Left ventricle myocardium inferior (tissue), 1 donor: Measurements from ENCODE around the gene SEZ6L2. TPM values are rescaled to one million over a fixed set of nuclear protein-coding genes. Genes with fewer than 3 reads are reported as not detected.
"Not testable (repeated sequence)": the region's sequence is repeated elsewhere in the genome, so short reads cannot be mapped to it uniquely, and the experiment has no call there.

Experiments used
- DNase-seq: peaks from one replicate; pipeline ENCODE4 v3.0.0-alpha.2; 2020
- H3K27ac ChIP-seq: fragments of 200-600 bp; replicated peaks from 2 replicates; pipeline ENCODE4 v1.8.0; 2021
- H3K27me3 ChIP-seq: fragments of 200-600 bp; 2 replicates; pipeline ENCODE4 v1.8.0; 2021; ENCODE audit warnings: low read depth
- H3K36me3 ChIP-seq: fragments of 200-600 bp; 2 replicates; pipeline ENCODE4 v1.8.0; 2021
- H3K4me1 ChIP-seq: fragments of 200-600 bp; 2 replicates; pipeline ENCODE4 v1.8.0; 2021
- H3K4me3 ChIP-seq: fragments of 200-600 bp; 2 replicates; pipeline ENCODE4 v1.8.0; 2021; ENCODE audit warnings: mild to moderate bottlenecking, moderate library complexity
- H3K9me3 ChIP-seq: fragments of 200-600 bp; replicated peaks from 2 replicates; pipeline ENCODE4 v1.8.0; 2021
- intact Hi-C: fragments of 100-400 bp; cut with micrococcal nuclease; formaldehyde crosslinking; loops from one replicate; pipeline ENCODE4 v1.11.0; 2022
- total RNA-seq: library from RNA; stranded (reverse); fragmentation: NEBNext Ultra II Directional; extraction: Animal tissue kit (Norgen Biotek cat#: 25700); gene quantifications from one replicate; pipeline ENCODE4 v1.2.1, GENCODE V29; 2021
- TF ChIP-seq, protein P1 (sequence below): fragments of 200-600 bp; IDR thresholded peaks from 2 replicates; pipeline ENCODE4 v1.8.0; 2021; ENCODE audit warnings: antibody characterized with exemption, mild to moderate bottlenecking, borderline replicate concordance
- donor health status: DM: no; HTN: yes; CAD: no; lungs with severe emphysema.

The SEZ6L2 gene
- total RNA-seq, 1 donor from 2014 or later, result 0.38 TPM

DNA sequence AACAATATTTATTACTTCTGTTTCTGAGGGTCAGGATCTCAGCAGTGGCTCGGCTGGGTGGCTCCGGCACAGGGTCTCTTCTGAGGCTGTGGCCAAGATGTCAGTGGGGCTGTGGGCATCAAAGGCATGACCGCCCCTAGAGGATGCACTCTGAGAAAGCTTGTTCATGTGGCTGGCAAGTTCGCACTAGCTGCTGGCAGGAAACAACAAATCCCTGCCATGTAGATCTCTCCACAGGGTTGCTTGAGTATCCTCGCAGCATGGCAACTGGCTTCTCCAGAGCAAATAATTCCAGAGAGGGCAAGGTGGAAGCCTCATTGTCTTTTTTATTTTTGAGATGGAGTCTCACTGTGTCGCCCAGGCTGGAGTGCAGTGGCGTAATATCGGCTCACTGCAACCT is 14.2 kb upstream of the SEZ6L2 start:
- intact Hi-C loops, result no loop called here

DNA sequence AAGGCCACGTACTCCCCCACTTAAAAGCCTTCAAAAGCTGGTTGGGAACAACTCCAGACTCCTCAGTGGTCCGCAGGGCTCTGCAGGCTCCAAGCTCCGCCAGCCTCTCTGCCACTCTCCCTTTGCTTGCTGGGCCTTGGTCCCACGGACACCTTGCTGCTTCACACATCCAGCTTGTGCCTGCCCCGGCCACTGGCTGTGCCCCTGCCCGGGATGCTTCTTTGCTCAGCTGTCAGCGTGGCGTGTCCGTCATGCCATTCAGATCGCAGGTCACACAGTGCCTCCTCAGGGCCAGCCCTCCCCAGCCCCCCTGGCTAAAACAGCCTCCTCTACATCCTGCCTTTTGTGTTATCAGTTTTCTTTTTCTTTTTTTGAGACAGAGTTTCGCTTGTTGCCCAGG is 12.7 kb upstream of the SEZ6L2 start:
- TF ChIP-seq, protein P1, sequence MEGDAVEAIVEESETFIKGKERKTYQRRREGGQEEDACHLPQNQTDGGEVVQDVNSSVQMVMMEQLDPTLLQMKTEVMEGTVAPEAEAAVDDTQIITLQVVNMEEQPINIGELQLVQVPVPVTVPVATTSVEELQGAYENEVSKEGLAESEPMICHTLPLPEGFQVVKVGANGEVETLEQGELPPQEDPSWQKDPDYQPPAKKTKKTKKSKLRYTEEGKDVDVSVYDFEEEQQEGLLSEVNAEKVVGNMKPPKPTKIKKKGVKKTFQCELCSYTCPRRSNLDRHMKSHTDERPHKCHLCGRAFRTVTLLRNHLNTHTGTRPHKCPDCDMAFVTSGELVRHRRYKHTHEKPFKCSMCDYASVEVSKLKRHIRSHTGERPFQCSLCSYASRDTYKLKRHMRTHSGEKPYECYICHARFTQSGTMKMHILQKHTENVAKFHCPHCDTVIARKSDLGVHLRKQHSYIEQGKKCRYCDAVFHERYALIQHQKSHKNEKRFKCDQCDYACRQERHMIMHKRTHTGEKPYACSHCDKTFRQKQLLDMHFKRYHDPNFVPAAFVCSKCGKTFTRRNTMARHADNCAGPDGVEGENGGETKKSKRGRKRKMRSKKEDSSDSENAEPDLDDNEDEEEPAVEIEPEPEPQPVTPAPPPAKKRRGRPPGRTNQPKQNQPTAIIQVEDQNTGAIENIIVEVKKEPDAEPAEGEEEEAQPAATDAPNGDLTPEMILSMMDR, result no peak
- no peak overlapping the region for H3K4me3 ChIP-seq
- H3K36me3 ChIP-seq, result peaks cover 14% of the 10 kb centered on the region
- H3K27me3 ChIP-seq, result no peaks in the 10 kb centered on the region
- no peaks in the 10 kb centered on the region for H3K9me3 ChIP-seq
- no peaks in the 10 kb centered on the region for H3K4me1 ChIP-seq
- intact Hi-C loops, result no loop called here
- no peak for DNase-seq
- no peak overlapping the region for H3K27ac ChIP-seq

More for the DNA sequence above, 14.2 kb upstream of the SEZ6L2 start:
- DNase-seq, result no peak
- Histone ChIP-seq H3K4me3 (no peak overlapping the region), H3K27ac (no peak overlapping the region), H3K4me1 (no peaks in the 10 kb centered on the region), H3K27me3 (no peaks in the 10 kb centered on the region), H3K36me3 (peaks cover 15% of the 10 kb centered on the region), H3K9me3 (no peaks in the 10 kb centered on the region)
- TF ChIP-seq, protein P1, result no peak

DNA sequence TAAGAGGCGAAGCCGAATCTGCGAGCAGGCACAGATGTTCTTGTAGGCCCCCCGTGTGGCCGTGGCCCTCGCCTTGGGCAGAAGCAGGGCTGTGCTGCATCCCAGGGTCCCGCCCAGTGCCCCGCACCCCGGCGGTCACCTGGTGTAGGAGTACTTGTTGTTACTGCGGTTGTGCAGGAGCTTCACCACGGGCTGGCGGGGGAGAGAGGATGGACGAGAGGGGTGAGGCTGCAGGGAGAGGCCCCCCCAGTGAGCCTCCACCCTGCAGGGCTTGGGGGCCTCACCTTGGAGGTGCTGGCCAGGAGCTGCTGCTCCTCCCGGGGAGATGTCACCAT is 12.3 kb upstream of the SEZ6L2 start:
- Histone ChIP-seq H3K36me3 (peaks cover 14% of the 10 kb centered on the region), H3K4me3 (no peak overlapping the region), H3K27me3 (no peaks in the 10 kb centered on the region), H3K9me3 (no peaks in the 10 kb centered on the region), H3K4me1 (no peaks in the 10 kb centered on the region), H3K27ac (no peak overlapping the region)
- intact Hi-C loops, result no loop called here
- TF ChIP-seq, protein P1, result no peak
- no peak for DNase-seq

DNA sequence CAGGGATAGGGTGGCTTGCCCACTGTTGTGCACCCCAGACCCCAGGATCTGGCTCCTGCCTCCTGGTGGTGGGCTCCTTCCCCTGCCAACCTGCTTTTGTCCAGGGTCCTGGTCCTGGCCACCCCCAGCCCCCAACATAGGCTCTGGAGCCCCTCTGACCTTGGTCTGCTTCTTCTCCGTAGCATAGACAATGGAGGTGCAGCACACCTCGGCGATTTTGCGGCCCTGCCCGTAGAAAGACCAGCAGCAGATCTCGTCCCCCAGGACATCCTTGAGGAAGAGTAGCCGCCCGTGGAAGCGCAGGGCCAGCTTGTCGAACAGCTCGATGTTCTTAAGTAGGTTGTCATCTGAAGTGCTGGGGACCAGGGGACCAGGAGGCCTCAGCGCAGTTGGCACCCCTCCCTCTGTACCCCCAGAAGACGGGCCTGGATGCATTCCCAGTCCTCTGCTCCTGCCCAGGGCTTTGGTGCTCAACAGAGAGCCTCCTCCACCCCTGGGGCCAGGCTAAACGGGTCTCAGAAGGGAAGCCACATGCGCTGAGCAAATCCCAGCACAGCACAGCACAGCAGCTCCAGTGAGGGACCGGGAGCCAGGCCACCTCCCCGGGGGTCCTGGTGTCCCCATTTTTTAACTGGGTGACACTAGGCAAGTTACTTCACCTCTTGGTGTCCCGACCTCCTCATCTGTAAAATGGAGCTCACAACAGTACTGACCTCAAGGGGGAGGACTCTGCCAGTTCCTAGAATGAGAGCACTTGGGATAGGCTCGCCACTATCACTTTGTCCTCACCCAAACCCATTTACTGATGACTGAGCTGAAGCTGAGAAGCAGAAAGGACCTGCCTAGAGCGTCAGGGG is 11.7 kb upstream of the SEZ6L2 start:
- Histone ChIP-seq H3K4me1 (no peaks in the 10 kb centered on the region), H3K9me3 (no peaks in the 10 kb centered on the region), H3K27ac (no peak overlapping the region), H3K36me3 (peaks cover 14% of the 10 kb centered on the region), H3K27me3 (no peaks in the 10 kb centered on the region), H3K4me3 (no peak overlapping the region)
- TF ChIP-seq, protein P1, result no peak
- intact Hi-C loops, result no loop called here
- DNase-seq, result no peak

DNA sequence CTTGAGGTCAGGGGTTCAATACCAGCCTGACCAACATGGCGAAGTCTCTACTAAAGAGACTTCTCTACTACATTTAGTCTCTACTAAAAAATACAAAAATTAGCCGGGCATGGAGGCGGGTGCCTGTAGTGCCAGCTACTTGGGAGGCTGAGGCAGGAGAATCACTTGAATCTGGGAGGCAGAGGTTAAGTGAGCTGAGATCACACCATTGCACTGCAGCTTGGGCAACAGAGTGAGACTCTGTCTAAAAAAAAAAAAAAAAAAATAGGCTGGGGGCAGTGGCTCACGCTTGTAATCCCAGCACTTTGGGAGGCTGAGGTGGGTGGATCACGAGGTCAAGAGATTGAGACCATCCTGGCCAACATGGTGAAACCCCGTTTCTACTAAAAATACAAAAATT is 10.5 kb upstream of the SEZ6L2 start:
- H3K27me3 ChIP-seq, H3K36me3 ChIP-seq, H3K27ac ChIP-seq, DNase-seq, H3K4me3 ChIP-seq, H3K9me3 ChIP-seq, intact Hi-C loops, H3K4me1 ChIP-seq: not testable (repeated sequence)

DNA sequence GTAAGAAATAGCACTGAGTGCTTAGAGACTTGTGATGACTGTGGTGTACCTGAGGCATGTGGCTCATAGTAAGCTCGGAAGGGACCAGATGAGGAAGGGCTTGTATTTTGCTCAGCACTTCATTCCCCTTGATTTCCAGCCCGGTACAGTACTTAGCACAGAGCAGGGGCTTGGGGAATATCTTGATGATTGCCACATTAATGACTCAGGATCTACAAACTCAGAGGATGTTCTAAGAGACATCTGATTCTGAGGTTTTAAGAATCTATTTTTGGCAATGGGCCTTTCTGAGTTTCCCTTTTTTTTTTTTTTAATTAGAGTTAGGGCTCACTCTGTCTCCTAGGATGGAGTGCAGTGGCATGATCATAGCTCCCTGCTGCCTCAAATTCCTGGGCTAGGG is 10.0 kb upstream of the SEZ6L2 start:
- intact Hi-C loops, result no loop called here
- TF ChIP-seq, protein P1, result no peak
- DNase-seq, result no peak
- no peaks in the 10 kb centered on the region for H3K36me3 ChIP-seq
- H3K4me1 ChIP-seq, result no peaks in the 10 kb centered on the region
- no peaks in the 10 kb centered on the region for H3K27me3 ChIP-seq
- no peak overlapping the region for H3K4me3 ChIP-seq
- no peaks in the 10 kb centered on the region for H3K9me3 ChIP-seq
- H3K27ac ChIP-seq, result no peak overlapping the region
